Duodenal mucosa (tissue), 2 donors: ENCODE measurements around the gene RAI14.

ENCODE experiments used
- H3K27ac ChIP-seq: one replicate; pipeline ENCODE4 v1.7.0; 2013; ENCODE audit warnings: low read depth, low read length
- H3K27me3 ChIP-seq, 2 donors: one replicate each; pipeline ENCODE4 v1.7.0; 2013; ENCODE audit warnings: low read length in 2 of 2, control low read depth in 1 of 2; ENCODE audit not compliant: insufficient read depth in 2 of 2, control insufficient read depth in 1 of 2
- H3K36me3 ChIP-seq, 2 donors: one replicate each; pipeline ENCODE4 v1.7.0; 2013; ENCODE audit warnings: low read length in 2 of 2, control low read depth in 1 of 2; ENCODE audit not compliant: insufficient read depth in 2 of 2, control insufficient read depth in 1 of 2
- H3K4me1 ChIP-seq, 2 donors: one replicate each; pipeline ENCODE4 v1.7.0; 2013; ENCODE audit warnings: low read length in 2 of 2, control low read depth in 1 of 2; ENCODE audit not compliant: insufficient read depth in 2 of 2, control insufficient read depth in 1 of 2
- H3K4me3 ChIP-seq, 2 donors: one replicate each; pipeline ENCODE4 v1.7.0; 2013; ENCODE audit warnings: low read length in 2 of 2, low read depth in 1 of 2
- H3K9ac ChIP-seq, 2 donors: one replicate each; pipeline ENCODE4 v1.7.0; 2013; ENCODE audit warnings: low read length in 2 of 2, low read depth in 1 of 2
- H3K9me3 ChIP-seq, 2 donors: one replicate each; pipeline ENCODE4 v1.7.0; 2013; ENCODE audit warnings: low read length in 2 of 2, control low read depth in 1 of 2; ENCODE audit not compliant: control insufficient read depth in 1 of 2

The RAI14 gene

DNA sequence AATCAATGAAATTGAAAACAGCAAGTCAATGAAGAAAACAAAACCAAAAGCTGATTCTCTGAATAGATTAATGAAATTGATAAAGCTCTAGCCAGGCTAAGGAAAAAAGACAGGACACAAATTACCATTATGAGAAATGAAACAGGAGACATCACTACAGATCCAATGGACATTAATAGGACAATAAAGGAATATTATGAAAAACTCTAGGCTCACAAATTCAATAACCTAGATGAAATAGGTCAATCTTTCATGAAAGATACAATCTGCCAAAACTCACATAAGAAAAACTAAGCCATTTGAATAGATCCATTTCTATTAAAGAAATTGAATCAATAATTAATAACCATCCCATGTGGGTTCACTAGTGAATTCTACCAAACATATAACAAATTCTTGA lies 220.1 kb downstream of the RAI14 start:
- H3K9me3 ChIP-seq, result no peaks in the 10 kb centered on the region
- H3K4me1 ChIP-seq, result no peaks in the 10 kb centered on the region
- no peaks in the 10 kb centered on the region for H3K27me3 ChIP-seq
- H3K27ac ChIP-seq, result no peak overlapping the region
- H3K36me3 ChIP-seq, result no peaks in the 10 kb centered on the region
- no peak overlapping the region for H3K9ac ChIP-seq
- no peak overlapping the region for H3K4me3 ChIP-seq

DNA sequence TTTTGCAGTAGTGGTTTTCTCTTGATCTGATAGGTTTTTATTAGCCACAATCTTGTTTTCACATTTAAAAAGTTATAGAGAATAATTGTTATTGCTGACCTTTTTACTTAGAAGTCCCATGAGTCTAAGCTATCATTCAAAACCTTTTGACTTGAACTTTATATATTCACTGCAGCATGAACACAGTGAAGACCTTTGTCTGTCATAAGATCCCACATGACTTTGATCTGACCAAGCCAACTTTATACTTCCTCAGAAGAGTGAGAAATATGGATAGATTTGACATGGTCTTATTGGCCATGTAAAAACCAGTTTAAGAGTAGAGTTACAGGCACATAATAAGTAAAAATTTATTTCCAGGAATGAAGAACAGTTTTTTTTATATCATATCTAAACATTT lies 225.1 kb downstream of the RAI14 start:
- no peak overlapping the region for H3K4me3 ChIP-seq
- no peaks in the 10 kb centered on the region for H3K9me3 ChIP-seq
- H3K27me3 ChIP-seq, result no peaks in the 10 kb centered on the region
- no peak overlapping the region for H3K9ac ChIP-seq
- no peak overlapping the region for H3K27ac ChIP-seq
- no peaks in the 10 kb centered on the region for H3K4me1 ChIP-seq
- H3K36me3 ChIP-seq, result no peaks in the 10 kb centered on the region
